IMR-90 (cell line): Measurements from ENCODE around the gene NME4. TPM values are rescaled to one million over a fixed set of nuclear protein-coding genes. Genes with fewer than 3 reads are reported as not detected.

Source experiments
- ATAC-seq: fragments of 200-7000 bp; cut with Tn5 transposase; 2 replicates; pipeline ENCODE4 v1.9.1; 2020; ENCODE audit warnings: low read depth, mild to moderate bottlenecking, moderate library complexity
- Bru-seq: library from RNA; stranded (reverse); fragments of 400-500 nt; gene quantifications from one replicate; lab custom pipeline; 2021; lab: Mats Ljungman, UMichigan
- BruChase-seq, 2 experiments: library from RNA; stranded (reverse); fragments of 400-500 nt; gene quantifications; one replicate each; lab custom pipeline; 2021; lab: Mats Ljungman, UMichigan
- BruUV-seq: library from RNA; stranded (reverse); fragments of 400-500 nt; replicated peaks from 2 replicates; lab custom pipeline; 2021; lab: Mats Ljungman, UMichigan
- CTCF ChIA-PET: fragments of 300-600 bp; formaldehyde crosslinking; extraction: SDS; loops from one replicate; lab custom pipeline; 2021; ENCODE audit warnings: antibody characterized with exemption; lab: Yijun Ruan, JAX
- POLR2A ChIA-PET: fragments of 300-600 bp; sonication (Branson Sonifier 250); formaldehyde crosslinking; loops from one replicate; lab custom pipeline; 2022; ENCODE audit warnings: antibody characterized with exemption; ENCODE audit not compliant: unreplicated experiment; lab: Charles Lee
- DNase-seq: peaks from one replicate; pipeline ENCODE4 v3.0.0; 2013
- H2AFZ ChIP-seq: replicated peaks from 2 replicates; pipeline ENCODE3; 2013; ENCODE audit warnings: low read length, mild to moderate bottlenecking; ENCODE audit not compliant: poor library complexity
- H2AK5ac ChIP-seq: 2 replicates; pipeline ENCODE4 v1.6.1; 2013; ENCODE audit warnings: low read depth, low read length, inconsistent platforms
- H2AK9ac ChIP-seq: replicated peaks from 2 replicates; pipeline ENCODE3; 2013; ENCODE audit warnings: mild to moderate bottlenecking, low read depth, low read length, moderate library complexity; ENCODE audit not compliant: poor library complexity
- H2BK120ac ChIP-seq: 2 replicates; pipeline ENCODE4 v1.6.1; 2013; ENCODE audit warnings: low read depth, low read length, inconsistent platforms
- H2BK15ac ChIP-seq: 3 replicates; pipeline ENCODE4 v1.6.1; 2013; ENCODE audit warnings: low read depth, low read length, inconsistent platforms
- H2BK20ac ChIP-seq: 2 replicates; pipeline ENCODE4 v1.6.1; 2013; ENCODE audit warnings: low read depth, mild to moderate bottlenecking, inconsistent platforms, low read length, moderate library complexity
- H2BK5ac ChIP-seq: 2 replicates; pipeline ENCODE4 v1.6.1; 2013; ENCODE audit warnings: mild to moderate bottlenecking, low read depth, low read length, inconsistent platforms; ENCODE audit not compliant: poor library complexity, severe bottlenecking
- H3K14ac ChIP-seq: replicated peaks from 2 replicates; pipeline ENCODE4 v1.6.1; 2013; ENCODE audit warnings: low read depth, low read length, inconsistent platforms
- H3K18ac ChIP-seq: 2 replicates; pipeline ENCODE4 v1.6.1; 2013; ENCODE audit warnings: low read depth, low read length, control low read depth
- H3K23ac ChIP-seq: 2 replicates; pipeline ENCODE4 v1.6.1; 2013; ENCODE audit warnings: low read depth, low read length, inconsistent platforms
- H3K27ac ChIP-seq: 2 replicates; pipeline ENCODE4 v1.5.1; 2013; ENCODE audit warnings: mild to moderate bottlenecking, control low read depth, low read length; ENCODE audit not compliant: insufficient read depth
- H3K27me3 ChIP-seq: 2 replicates; pipeline ENCODE4 v1.6.1; 2013; ENCODE audit warnings: low read length; ENCODE audit not compliant: control insufficient read depth, insufficient read depth
- H3K36me3 ChIP-seq: 2 replicates; pipeline ENCODE4 v1.6.1; 2013; ENCODE audit warnings: low read length, mixed read lengths; ENCODE audit not compliant: control insufficient read depth, insufficient read depth
- H3K4ac ChIP-seq: 2 replicates; pipeline ENCODE4 v1.6.1; 2013; ENCODE audit warnings: low read depth, low read length, inconsistent platforms
- H3K4me1 ChIP-seq: 2 replicates; pipeline ENCODE4 v1.6.1; 2013; ENCODE audit warnings: low read length, mixed read lengths; ENCODE audit not compliant: control insufficient read depth, insufficient read depth
- H3K4me2 ChIP-seq: 2 replicates; pipeline ENCODE4 v1.6.1; 2013; ENCODE audit warnings: low read depth, mild to moderate bottlenecking, control low read depth, low read length, moderate library complexity
- H3K4me3 ChIP-seq: 2 replicates; pipeline ENCODE4 v1.5.1; 2013; ENCODE audit warnings: low read depth, mild to moderate bottlenecking, control low read depth, low read length, moderate library complexity; ENCODE audit not compliant: insufficient read depth
- H3K56ac ChIP-seq: 2 replicates; pipeline ENCODE4 v1.6.1; 2013; ENCODE audit warnings: low read length, inconsistent platforms; ENCODE audit not compliant: insufficient read depth; ENCODE audit errors: extremely low read depth
- H3K79me1 ChIP-seq, 2 experiments: 2 replicates each; pipeline ENCODE4 v1.6.1; 2013; ENCODE audit warnings: low read length in 2 of 2, inconsistent platforms in 1 of 2, low read depth in 1 of 2
- H3K9ac ChIP-seq: 2 replicates; pipeline ENCODE4 v1.6.1; 2013; ENCODE audit warnings: low read depth, low read length, control low read depth
- H3K9me1 ChIP-seq: 2 replicates; pipeline ENCODE4 v1.6.1; 2013; ENCODE audit warnings: low read length, inconsistent platforms; ENCODE audit not compliant: insufficient read depth
- H3K9me3 ChIP-seq: 2 replicates; pipeline ENCODE4 v1.6.1; 2013; ENCODE audit warnings: low read length; ENCODE audit not compliant: control insufficient read depth, insufficient read depth
- H4K20me1 ChIP-seq: 2 replicates; pipeline ENCODE4 v1.6.1; 2013; ENCODE audit warnings: low read length, inconsistent platforms; ENCODE audit not compliant: insufficient read depth
- H4K5ac ChIP-seq: 2 replicates; pipeline ENCODE4 v1.6.1; 2013; ENCODE audit warnings: mild to moderate bottlenecking, low read depth, low read length, control low read depth
- H4K8ac ChIP-seq, 2 experiments: 2 replicates each; pipeline ENCODE4 v1.6.1; 2013; ENCODE audit warnings: low read depth in 2 of 2, low read length in 2 of 2, control low read depth in 1 of 2, inconsistent platforms in 1 of 2
- H4K91ac ChIP-seq: 2 replicates; pipeline ENCODE4 v1.6.1; 2013; ENCODE audit warnings: low read depth, low read length, inconsistent platforms; ENCODE audit not compliant: insufficient read depth
- BHLHE40 ChIP-seq: fragments of 150-350 bp; IDR thresholded peaks from 2 replicates; pipeline ENCODE4 v1.6.1; 2016; ENCODE audit warnings: mild to moderate bottlenecking, low read depth, low read length
- CHD1 ChIP-seq: IDR thresholded peaks from 2 replicates; pipeline ENCODE4 v1.6.1; 2012; ENCODE audit warnings: low read depth, low read length, improper control_type of control experiment
- NFE2L2 ChIP-seq: fragments of 150-350 bp; IDR thresholded peaks from 2 replicates; pipeline ENCODE4 v1.6.1; 2016; ENCODE audit warnings: low read depth, mild to moderate bottlenecking, low read length
- USF2 ChIP-seq: fragments of 150-350 bp; IDR thresholded peaks from 2 replicates; pipeline ENCODE4 v1.6.1; 2017; ENCODE audit warnings: mild to moderate bottlenecking, antibody characterized with exemption, low read length, low read depth
- WGBS, 2 experiments: methylation state at CpG; one replicate each; pipeline versions ENCODE4 v1.1.5 to v1.1.7; 2013; ENCODE audit warnings: missing lambda C conversion rate in 2 of 2; ENCODE audit not compliant: insufficient read length in 1 of 2; ENCODE audit errors: extremely low coverage in 2 of 2; 5-methylcytosine and 5-hydroxymethylcytosine counted together
- dilution Hi-C: fragments of 300-500 bp; cut with HindIII; formaldehyde crosslinking; loops from one replicate; pipeline ENCODE4 v1.14.3; 2018; ENCODE audit warnings: low sequenced_read_pairs; ENCODE audit not compliant: unreplicated experiment
- in situ Hi-C: fragments of 300-500 bp; cut with MboI; formaldehyde crosslinking; loops from 3 replicates; pipeline ENCODE4 v1.14.3; 2019; ENCODE audit warnings: low sequenced_read_pairs, inconsistent platforms, mixed read lengths
- intact Hi-C: fragments of 100-400 bp; cut with micrococcal nuclease; formaldehyde crosslinking; loops from 2 replicates; pipeline ENCODE4 v1.10.0; 2022
- long read RNA-seq: library from polyadenylated mRNA; unstranded; transcript quantifications from one replicate; pipeline ENCODE4 v2.0.0, GENCODE V29; 2021; ENCODE audit not compliant: unreplicated experiment
- polyA plus RNA-seq, 3 experiments: library from polyadenylated mRNA; depleted of rRNA; stranded (reverse); fragments of >200 nt; gene quantifications; 2 replicates each; pipeline ENCODE4 v1.2.3, GENCODE V29; 2012; ENCODE audit warnings: low replicate concordance in 1 of 3
- total RNA-seq: library from RNA; depleted of rRNA; stranded (reverse); fragments of >200 nt; gene quantifications from 2 replicates; pipeline ENCODE4 v1.2.3, GENCODE V29; 2012; rRNA removed

The NME4 gene
- total RNA-seq (123 and 124 TPM in 2 replicates), polyA plus RNA-seq (2012; rRNA removed) (288 and 406 TPM in 2 replicates), Bru-seq, nascent RNA (percentile 70 among the genes with signal in this experiment), BruChase-seq, experiment 1, labeled RNA remaining after a 6-hour chase (percentile 74 among the genes with signal in this experiment), BruChase-seq, experiment 2, labeled RNA remaining after a 2-hour chase (percentile 67 among the genes with signal in this experiment)
- 464 and 725 TPM in 2 replicates for polyA plus RNA-seq (2012; cell fraction: cytosol; rRNA removed)
- 233 and 407 TPM in 2 replicates for polyA plus RNA-seq (2012; cell fraction: nucleus; rRNA removed; ENCODE audit: low replicate concordance)
- long read RNA-seq, transcript NME4-204 (5 exons, 966 nt) = minor isoform, 5 of 179 reads
- long read RNA-seq, transcript NME4-201 (5 exons, 995 nt) = major isoform, 106 of 179 reads
- long read RNA-seq, transcript NME4-210 (2 exons, 1,861 nt) = minor isoform, 5 of 179 reads
- long read RNA-seq, partial matches to known transcripts = 17 of 179 reads
- long read RNA-seq, other reads (novel, unspliced or antisense) = 40 of 179 reads

GRCh38 chr16:397135-397661, at the start of gene NME4:
NME4 (plus strand) TSS chr16:397199; CDS start chr16:397223, 24 bp downstream.
- no peaks in the 10 kb centered on the region for H3K27me3 ChIP-seq
- 0 out of 2 replicates have a peak, but pooled peaks cover 7% of the 10 kb centered on the region for H3K9me1 ChIP-seq
- intact Hi-C loops (loop anchor here (2.0 to 10.0 kb wide), 2 partner anchors 88 to 192 kb away; no protein-coding TSS in a partner anchor), in situ Hi-C loops (loop anchor here (10.0 kb wide), 1 partner anchor 248 kb away; the partner anchor contains the start of genes MCRIP2 and WDR90), dilution Hi-C loops (no loop called here)
- peak within 1 kb of the TSS; percentile 87 for H2AFZ ChIP-seq
- no TSS peak for BruUV-seq
- H3K4me3 ChIP-seq = peak within 1 kb of the TSS; percentile 70
- H3K4ac ChIP-seq = peak within 1 kb of the TSS; percentile 55
- H3K14ac ChIP-seq = peak within 1 kb of the TSS; percentile 73; the same call in 1 of the 2 replicates
- peaks cover 4% of the 10 kb centered on the region for H3K4me1 ChIP-seq
- no peak within 1 kb of the TSS for H3K56ac ChIP-seq
- peak within 1 kb of the TSS; percentile 72 for H3K4me2 ChIP-seq
- 0 out of 2 replicates have a peak within 1 kb of the TSS, but pooled peaks have one; percentile 65 for H3K23ac ChIP-seq
- peak within 1 kb of the TSS; percentile 85 for H2AK9ac ChIP-seq
- ATAC-seq = peak; percentile 30
- H3K27ac ChIP-seq = peak within 1 kb of the TSS; percentile 51
- H4K8ac ChIP-seq = peak within 1 kb of the TSS; percentile 58 to 68; a peak in 3 of 4 replicates
- peaks cover 4 to 35% of the 10 kb centered on the region in 2 experiments; a peak in 3 of 4 replicates for H3K79me1 ChIP-seq
- peak within 1 kb of the TSS; percentile 63 for H3K9ac ChIP-seq
- TF ChIP-seq USF2 = no peak
- TF ChIP-seq NFE2L2 = no peak
- peak; percentile 45; the same call in 1 of the 2 replicates for TF ChIP-seq BHLHE40
- TF ChIP-seq CHD1 = no peak
- peaks cover 19% of the 10 kb centered on the region for H3K36me3 ChIP-seq
- H2BK15ac ChIP-seq = no peak within 1 kb of the TSS
- 0 out of 2 replicates have a peak within 1 kb of the TSS, but pooled peaks have one; percentile 3 for H4K5ac ChIP-seq
- ChIA-PET POLR2A (no interaction called here), CTCF (no interaction called here)
- no peak within 1 kb of the TSS for H2BK20ac ChIP-seq
- peak within 1 kb of the TSS; percentile 67; the same call in 1 of the 2 replicates for H2AK5ac ChIP-seq
- WGBS, 2 experiments = 1% methylated on average over 29 of the region's 75 CpGs; no CpG with 5 or more reads in 1 of the 2 experiments
- H4K91ac ChIP-seq = no peak within 1 kb of the TSS; the same call in 1 of the 2 replicates
- no peak within 1 kb of the TSS for H2BK120ac ChIP-seq
- DNase-seq = no peak
- no peak within 1 kb of the TSS for H3K18ac ChIP-seq
- H4K20me1 ChIP-seq = peaks cover 15% of the 10 kb centered on the region; the same call in 1 of the 2 replicates
- H2BK5ac ChIP-seq = peak within 1 kb of the TSS; percentile 43
- H3K9me3 ChIP-seq = no peaks in the 10 kb centered on the region; the same call in 1 of the 2 replicates
